ENCODE data around the gene DCAF12L1. TPM values are rescaled to one million over a fixed set of nuclear protein-coding genes. Genes with fewer than 3 reads are reported as not detected.

The DCAF12L1 gene
- total RNA-seq (2014; rRNA removed; shearing (Covaris generic)), result not detected in 2 replicates

DNA sequence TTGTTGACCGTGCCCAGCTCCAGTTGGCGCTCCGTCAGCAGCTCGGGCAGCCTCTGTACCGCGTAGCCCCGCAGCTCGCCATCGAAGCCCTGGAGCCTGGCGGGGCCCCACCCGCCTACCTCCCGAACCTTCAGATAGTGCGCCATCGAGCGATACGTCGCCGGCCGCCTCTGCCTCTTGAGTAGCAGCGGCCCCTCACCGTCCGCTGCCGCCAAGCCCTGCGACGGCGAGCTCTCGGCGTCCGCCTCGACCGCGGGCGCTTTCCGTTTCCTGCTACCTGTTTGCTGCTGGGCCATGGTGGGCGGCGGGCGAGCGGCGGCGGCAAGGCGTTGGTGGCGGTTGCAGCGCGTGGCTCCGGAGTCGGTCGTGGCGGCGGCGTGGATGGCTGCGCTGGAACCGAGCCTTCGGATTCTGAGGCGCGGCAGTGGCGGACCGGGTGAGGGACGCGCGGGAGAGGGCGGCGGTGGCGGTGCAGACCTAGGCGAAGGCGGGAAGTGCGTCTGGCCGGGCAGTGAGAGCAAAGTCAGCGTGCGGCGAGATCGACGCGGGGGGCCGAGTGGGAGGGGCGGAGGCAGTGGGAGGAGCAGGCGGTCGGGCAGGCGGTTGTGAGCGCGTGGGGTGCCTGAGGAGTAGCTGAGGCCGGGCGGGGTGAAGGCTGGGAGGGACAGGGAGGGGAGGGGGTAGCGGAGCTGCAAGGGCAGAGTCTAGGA, at the start of gene DCAF12L1:
DCAF12L1 (minus strand) TSS at position 502 of the 710 bp plus-strand sequence; CDS start at position 296, 206 bp downstream.

Small RNA genes within 50 kb of the gene (small RNA-seq; reads per million reads assigned to genes)
- gene Z69908.1, result not detected
